Smooth muscle cell (in vitro differentiated cells): Measurements from ENCODE around the gene TSEN54. TPM values are rescaled to one million over a fixed set of nuclear protein-coding genes. Genes with fewer than 3 reads are reported as not detected.

Experiments
- DNase-seq: peaks from one replicate; lab custom pipeline; 2025; ENCODE audit not compliant: unreplicated experiment; lab: John Stamatoyannopoulos, UW
- H2AFZ ChIP-seq: fragments of 200-600 bp; sonication (generic); 2 replicates; pipeline ENCODE4 v1.6.0; 2016; ENCODE audit warnings: antibody characterized with exemption, low read depth, mild to moderate bottlenecking
- H3F3A ChIP-seq: fragments of 200-600 bp; sonication (generic); 2 replicates; pipeline ENCODE4 v1.6.0; 2017; ENCODE audit warnings: antibody characterized with exemption, low read depth
- H3K27ac ChIP-seq: fragments of 200-600 bp; sonication (generic); 2 replicates; pipeline ENCODE4 v1.5.1; 2016; ENCODE audit warnings: low read depth, mild to moderate bottlenecking
- H3K27me3 ChIP-seq: fragments of 200-600 bp; sonication (generic); 2 replicates; pipeline ENCODE4 v1.6.1; 2016; ENCODE audit warnings: low read depth, mild to moderate bottlenecking
- H3K36me3 ChIP-seq: fragments of 200-600 bp; sonication (generic); 2 replicates; pipeline ENCODE4 v1.5.1; 2016; ENCODE audit warnings: low read depth
- H3K4me1 ChIP-seq: fragments of 200-600 bp; sonication (generic); 2 replicates; pipeline ENCODE4 v1.5.1; 2016; ENCODE audit warnings: low read depth
- H3K4me2 ChIP-seq: fragments of 200-600 bp; sonication (generic); 2 replicates; pipeline ENCODE4 v1.6.0; 2016; ENCODE audit warnings: mild to moderate bottlenecking
- H3K4me3 ChIP-seq: fragments of 200-600 bp; sonication (generic); 2 replicates; pipeline ENCODE4 v1.5.1; 2016; ENCODE audit warnings: mild to moderate bottlenecking
- H3K79me2 ChIP-seq: fragments of 200-600 bp; sonication (generic); 2 replicates; pipeline ENCODE4 v1.6.0; 2016; ENCODE audit warnings: low read depth, mild to moderate bottlenecking
- H3K9ac ChIP-seq: fragments of 200-600 bp; sonication (generic); 2 replicates; pipeline ENCODE4 v1.6.0; 2016; ENCODE audit warnings: low read depth
- H3K9me3 ChIP-seq: fragments of 200-600 bp; sonication (generic); replicated peaks from 2 replicates; pipeline ENCODE4 v1.5.1; 2016; ENCODE audit warnings: low read depth
- H4K20me1 ChIP-seq: fragments of 200-600 bp; sonication (generic); 2 replicates; pipeline ENCODE4 v1.6.0; 2016; ENCODE audit warnings: low read depth
- WGBS: methylation state at CpG from one replicate; pipeline ENCODE4 v1.1.7; 2016; ENCODE audit warnings: low lambda C conversion rate; 5-methylcytosine and 5-hydroxymethylcytosine counted together
- polyA plus RNA-seq: library from polyadenylated mRNA; unstranded; fragments of >200 nt; fragmentation: Nextera tagmentation; extraction: Ambion mirVana; gene quantifications from 2 replicates; pipeline ENCODE4 v1.2.1, GENCODE V29; 2016
- total RNA-seq: library from RNA; depleted of rRNA; stranded (reverse); fragments of >200 nt; gene quantifications from 2 replicates; pipeline ENCODE4 v1.2.3, GENCODE V29; 2014
- TF ChIP-seq, protein P1 (sequence below): fragments of 200-600 bp; sonication (generic); IDR thresholded peaks from 2 replicates; pipeline ENCODE4 v1.5.1; 2017; ENCODE audit warnings: borderline replicate concordance, mild to moderate bottlenecking, antibody characterized with exemption; ENCODE audit not compliant: insufficient read depth, poor library complexity, severe bottlenecking

TSEN54 gene
- total and polyA plus RNA-seq, 2 experiments from 2014 or later = 15.1 TPM

DNA sequence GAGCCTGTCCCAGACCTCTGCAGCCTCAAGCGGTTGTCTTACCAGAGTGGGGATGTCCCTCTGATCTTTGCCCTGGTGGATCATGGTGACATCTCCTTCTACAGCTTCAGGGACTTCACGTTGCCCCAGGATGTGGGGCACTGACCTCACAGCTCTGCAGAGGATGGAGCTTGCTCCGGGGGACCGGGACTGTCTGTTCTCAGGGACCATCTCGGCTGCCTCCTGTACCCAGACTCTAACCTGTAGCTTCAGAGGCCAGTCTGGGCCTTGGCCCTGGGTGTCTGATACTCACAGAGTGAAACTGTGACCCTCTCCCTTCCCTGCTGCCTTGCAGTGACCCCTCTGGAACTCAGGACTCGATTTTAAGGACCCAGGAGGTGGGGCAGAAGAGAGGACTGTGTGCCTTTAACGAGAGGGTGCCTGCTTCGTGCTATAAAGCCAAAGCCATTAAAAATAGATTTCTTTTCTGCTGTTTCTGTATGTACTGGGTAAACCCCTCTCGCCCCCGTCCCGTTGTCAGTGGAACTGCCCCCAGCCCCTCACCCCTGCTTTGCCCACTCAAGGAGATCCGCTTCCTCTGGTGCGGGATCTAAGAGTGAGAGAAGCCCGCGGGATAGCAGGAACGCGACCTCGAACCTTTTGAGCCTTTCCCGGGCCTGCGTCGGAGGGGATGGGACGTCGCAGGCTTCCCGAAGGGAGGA, 8.1 kb downstream of the TSEN54 start:
- peaks cover 7% of the 10 kb centered on the region for H3K27me3 ChIP-seq
- no peaks in the 10 kb centered on the region for H4K20me1 ChIP-seq
- H3K4me2 ChIP-seq = peak overlapping the region; percentile 98
- WGBS = 31% methylated on average over 23 of the region's 24 CpGs
- no peak overlapping the region for H3K27ac ChIP-seq
- no peaks in the 10 kb centered on the region for H3K79me2 ChIP-seq
- H3K4me3 ChIP-seq = peak overlapping the region; percentile 85
- H3K36me3 ChIP-seq = no peaks in the 10 kb centered on the region
- H3K9ac ChIP-seq = no peak overlapping the region
- peaks cover 5% of the 10 kb centered on the region for H3K4me1 ChIP-seq
- H3F3A ChIP-seq = peaks cover 15% of the 10 kb centered on the region
- DNase-seq = no peak
- TF ChIP-seq, protein P1, sequence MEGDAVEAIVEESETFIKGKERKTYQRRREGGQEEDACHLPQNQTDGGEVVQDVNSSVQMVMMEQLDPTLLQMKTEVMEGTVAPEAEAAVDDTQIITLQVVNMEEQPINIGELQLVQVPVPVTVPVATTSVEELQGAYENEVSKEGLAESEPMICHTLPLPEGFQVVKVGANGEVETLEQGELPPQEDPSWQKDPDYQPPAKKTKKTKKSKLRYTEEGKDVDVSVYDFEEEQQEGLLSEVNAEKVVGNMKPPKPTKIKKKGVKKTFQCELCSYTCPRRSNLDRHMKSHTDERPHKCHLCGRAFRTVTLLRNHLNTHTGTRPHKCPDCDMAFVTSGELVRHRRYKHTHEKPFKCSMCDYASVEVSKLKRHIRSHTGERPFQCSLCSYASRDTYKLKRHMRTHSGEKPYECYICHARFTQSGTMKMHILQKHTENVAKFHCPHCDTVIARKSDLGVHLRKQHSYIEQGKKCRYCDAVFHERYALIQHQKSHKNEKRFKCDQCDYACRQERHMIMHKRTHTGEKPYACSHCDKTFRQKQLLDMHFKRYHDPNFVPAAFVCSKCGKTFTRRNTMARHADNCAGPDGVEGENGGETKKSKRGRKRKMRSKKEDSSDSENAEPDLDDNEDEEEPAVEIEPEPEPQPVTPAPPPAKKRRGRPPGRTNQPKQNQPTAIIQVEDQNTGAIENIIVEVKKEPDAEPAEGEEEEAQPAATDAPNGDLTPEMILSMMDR = no peak
- no peaks in the 10 kb centered on the region for H3K9me3 ChIP-seq
- no peak overlapping the region for H2AFZ ChIP-seq

DNA sequence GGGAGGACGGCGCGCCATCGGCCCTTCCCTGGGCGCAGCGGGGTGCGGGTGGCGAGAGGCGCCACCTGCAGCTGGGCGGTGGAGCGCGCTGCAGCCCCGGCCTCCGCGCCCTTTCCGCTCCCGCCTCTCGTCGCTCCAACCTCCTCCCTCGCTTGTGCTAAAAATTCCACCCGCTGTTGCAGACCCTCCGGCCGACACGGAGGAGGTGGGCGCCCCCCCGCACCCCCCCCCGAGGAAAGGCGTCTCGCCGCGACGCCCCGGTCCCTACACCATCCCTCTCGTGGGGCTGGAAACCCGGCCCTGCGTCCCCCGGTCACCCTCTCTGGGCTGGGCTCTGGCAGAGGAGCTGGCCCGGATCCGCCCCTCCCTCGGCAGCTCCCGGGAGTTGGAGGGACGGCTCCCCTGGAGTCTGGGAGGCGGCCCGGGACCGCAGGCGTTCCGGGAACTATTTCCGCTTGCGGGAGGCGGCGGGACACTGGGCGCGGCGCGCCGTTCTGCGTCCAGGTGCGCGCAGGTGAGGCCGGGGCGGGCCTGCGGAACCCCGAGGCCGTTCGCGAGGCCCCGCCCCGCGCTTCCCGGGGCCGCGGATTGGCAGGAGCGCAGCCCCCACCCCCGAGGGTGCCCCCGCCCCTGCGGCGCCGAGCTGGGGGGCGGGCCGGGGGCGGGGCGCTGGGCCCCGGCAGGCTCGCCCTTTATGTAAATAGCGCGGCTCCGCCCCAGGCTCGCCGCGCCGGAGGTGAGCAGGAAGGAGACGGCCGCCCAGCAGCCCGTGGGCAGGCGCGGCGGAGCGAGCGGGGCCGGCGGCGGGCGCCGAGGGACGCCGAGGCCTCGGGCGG, 8.9 kb downstream of the TSEN54 start, which contains the start of gene LLGL2:
LLGL2 (plus strand) TSS at position 728 of the 836 bp plus-strand sequence. CDS start 17,730 bp downstream, outside the sequence.
- peaks cover 7% of the 10 kb centered on the region for H3K27me3 ChIP-seq
- no peaks in the 10 kb centered on the region for H3K36me3 ChIP-seq
- no peaks in the 10 kb centered on the region for H4K20me1 ChIP-seq
- H3K9me3 ChIP-seq = no peaks in the 10 kb centered on the region
- H2AFZ ChIP-seq = peak within 1 kb of the TSS; percentile 92
- H3K79me2 ChIP-seq = no peaks in the 10 kb centered on the region
- peaks cover 15% of the 10 kb centered on the region for H3F3A ChIP-seq
- peak within 1 kb of the TSS; percentile 85 for H3K4me3 ChIP-seq
- WGBS = 2% methylated on average over 39 of the region's 108 CpGs
- peak within 1 kb of the TSS; percentile 98 for H3K4me2 ChIP-seq
- TF ChIP-seq, protein P1 = peak; percentile 21
- H3K9ac ChIP-seq = no peak within 1 kb of the TSS
- peaks cover 5% of the 10 kb centered on the region for H3K4me1 ChIP-seq
- no peak within 1 kb of the TSS for H3K27ac ChIP-seq
- DNase-seq = peak; percentile 66

DNA sequence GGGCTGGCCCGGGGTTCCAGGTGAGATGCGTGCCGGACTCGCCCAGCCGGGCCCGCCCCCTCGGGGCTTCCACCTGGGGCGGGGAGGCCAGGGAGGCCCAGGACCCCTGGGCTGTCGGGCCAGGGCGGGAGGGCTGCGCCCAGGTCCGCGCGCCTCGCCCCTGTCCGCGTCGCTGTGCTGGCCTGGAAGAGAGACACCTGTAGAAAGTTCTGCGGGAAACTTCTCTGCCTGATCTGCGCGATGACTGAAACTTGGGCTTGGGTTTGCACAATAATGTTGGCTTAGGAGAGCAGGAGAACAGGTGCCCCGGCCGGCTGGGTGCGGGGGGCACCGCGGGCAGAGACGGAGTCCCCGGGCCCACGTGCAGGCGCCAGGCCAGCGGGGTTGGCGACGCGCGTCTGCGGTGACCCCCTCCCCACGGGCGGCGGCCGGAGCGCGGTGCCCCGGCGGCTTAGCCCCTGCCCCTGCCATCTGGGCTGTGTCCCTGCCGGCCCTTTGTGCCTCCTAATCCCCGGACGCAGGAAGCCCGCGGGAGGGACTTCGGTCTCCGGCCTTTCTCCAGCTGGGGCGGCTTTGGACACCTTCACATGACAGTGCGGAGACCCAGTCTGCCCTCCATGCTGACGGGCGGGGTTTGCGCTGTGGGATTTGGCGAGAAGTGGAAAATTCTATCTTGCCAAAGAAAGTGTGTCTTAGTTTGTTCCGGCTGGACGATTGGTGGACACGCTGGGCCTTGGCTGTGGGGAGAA, 9.7 kb downstream of the TSEN54 start:
- Histone ChIP-seq H3K9ac (no peak overlapping the region), H3K4me1 (peaks cover 5% of the 10 kb centered on the region), H3K9me3 (no peaks in the 10 kb centered on the region), H3F3A (peaks cover 15% of the 10 kb centered on the region), H3K4me3 (peak overlapping the region; percentile 85), H4K20me1 (no peaks in the 10 kb centered on the region), H3K4me2 (peak overlapping the region; percentile 98), H3K27ac (no peak overlapping the region), H3K79me2 (no peaks in the 10 kb centered on the region), H3K36me3 (no peaks in the 10 kb centered on the region), H3K27me3 (peaks cover 7% of the 10 kb centered on the region), H2AFZ (peak overlapping the region; percentile 37)
- TF ChIP-seq, protein P1 = no peak
- DNase-seq = no peak
- 2% methylated on average over 57 of the region's 60 CpGs for WGBS
